Astrocyte of the spinal cord (primary cell): Measurements from ENCODE around the gene NEK11.

Experiments
- DNase-seq: peaks from one replicate; pipeline ENCODE4 v3.0.0; 2011; ENCODE audit warnings: low read depth, low spot score
- H3K4me3 ChIP-seq: 2 replicates; pipeline ENCODE4 v1.5.1; 2011; ENCODE audit warnings: low read depth, mild to moderate bottlenecking, low read length, moderate library complexity
- in situ Hi-C: cut with HindIII; loops from 2 replicates; pipeline ENCODE4 v1.10.0; 2017; ENCODE audit warnings: low sequenced_read_pairs
- TF ChIP-seq, protein P1 (sequence below): IDR thresholded peaks from 2 replicates; pipeline ENCODE4 v1.5.1; 2012; ENCODE audit warnings: low read depth, mild to moderate bottlenecking, low read length, inconsistent platforms

NEK11 gene

DNA sequence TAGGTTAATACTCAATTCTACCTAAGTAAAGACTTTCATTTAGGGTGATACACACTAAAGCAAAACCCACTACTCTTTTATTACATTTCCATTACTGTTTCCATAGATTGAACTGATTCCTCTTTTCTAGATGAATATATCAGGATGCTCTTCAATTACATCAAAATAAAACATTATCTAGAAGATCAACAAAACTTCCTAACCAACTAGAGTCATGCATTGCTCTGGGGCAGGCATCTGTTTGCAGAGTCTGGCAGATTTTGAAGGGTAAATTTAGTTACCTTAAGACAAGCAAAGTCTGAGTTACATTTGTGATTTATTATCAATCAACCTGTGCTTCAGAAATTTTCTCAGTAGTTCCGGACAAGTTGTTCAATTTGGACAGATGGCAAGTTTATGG is 117.1 kb downstream of the NEK11 start:
- no peak for DNase-seq
- H3K4me3 ChIP-seq = no peak overlapping the region
- in situ Hi-C loops = no loop called here
- TF ChIP-seq, protein P1, sequence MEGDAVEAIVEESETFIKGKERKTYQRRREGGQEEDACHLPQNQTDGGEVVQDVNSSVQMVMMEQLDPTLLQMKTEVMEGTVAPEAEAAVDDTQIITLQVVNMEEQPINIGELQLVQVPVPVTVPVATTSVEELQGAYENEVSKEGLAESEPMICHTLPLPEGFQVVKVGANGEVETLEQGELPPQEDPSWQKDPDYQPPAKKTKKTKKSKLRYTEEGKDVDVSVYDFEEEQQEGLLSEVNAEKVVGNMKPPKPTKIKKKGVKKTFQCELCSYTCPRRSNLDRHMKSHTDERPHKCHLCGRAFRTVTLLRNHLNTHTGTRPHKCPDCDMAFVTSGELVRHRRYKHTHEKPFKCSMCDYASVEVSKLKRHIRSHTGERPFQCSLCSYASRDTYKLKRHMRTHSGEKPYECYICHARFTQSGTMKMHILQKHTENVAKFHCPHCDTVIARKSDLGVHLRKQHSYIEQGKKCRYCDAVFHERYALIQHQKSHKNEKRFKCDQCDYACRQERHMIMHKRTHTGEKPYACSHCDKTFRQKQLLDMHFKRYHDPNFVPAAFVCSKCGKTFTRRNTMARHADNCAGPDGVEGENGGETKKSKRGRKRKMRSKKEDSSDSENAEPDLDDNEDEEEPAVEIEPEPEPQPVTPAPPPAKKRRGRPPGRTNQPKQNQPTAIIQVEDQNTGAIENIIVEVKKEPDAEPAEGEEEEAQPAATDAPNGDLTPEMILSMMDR = no peak

DNA sequence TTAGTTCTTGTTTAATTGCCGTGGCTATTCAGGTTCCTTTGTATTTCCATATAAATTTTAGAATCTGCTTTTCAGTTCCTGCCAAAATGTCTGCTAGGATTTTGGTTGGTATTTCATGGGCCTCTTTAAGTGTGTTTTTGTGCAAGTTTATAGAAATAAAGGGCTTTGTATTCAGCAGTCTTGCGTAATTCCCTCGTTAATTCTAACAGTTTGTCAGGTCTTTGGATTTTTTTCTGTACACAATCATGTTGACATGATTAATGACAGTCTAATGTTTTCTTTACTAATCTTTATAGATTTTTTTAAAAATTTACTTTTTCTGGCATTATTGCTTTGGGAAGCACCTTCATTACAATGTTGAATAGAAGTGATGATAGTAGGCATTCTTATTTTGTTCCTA is 120.9 kb downstream of the NEK11 start:
- no peak for DNase-seq
- no peak overlapping the region for H3K4me3 ChIP-seq
- TF ChIP-seq, protein P1 = no peak
- in situ Hi-C loops = no loop called here

DNA sequence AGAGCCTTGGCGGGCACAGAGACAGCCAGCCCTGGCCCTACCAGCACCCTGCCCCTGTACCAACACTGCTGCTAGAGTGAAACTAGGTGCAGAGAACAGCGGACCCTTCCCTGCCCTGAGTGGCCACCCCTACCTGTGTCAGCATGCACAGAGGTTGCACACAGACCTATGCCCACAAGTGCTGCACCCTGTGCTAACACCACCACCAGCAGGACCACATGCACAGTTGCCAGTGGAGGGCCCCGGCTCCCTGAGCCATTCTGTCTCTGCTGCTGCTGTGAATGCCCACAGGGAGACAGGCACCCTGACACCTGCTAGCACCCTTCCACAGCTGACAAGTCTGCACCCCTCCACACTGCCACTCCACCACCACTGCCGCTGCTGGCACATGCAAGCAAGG is 131.8 kb downstream of the NEK11 start:
- TF ChIP-seq, protein P1 = no peak
- in situ Hi-C loops = no loop called here
- no peak for DNase-seq
- no peak overlapping the region for H3K4me3 ChIP-seq

DNA sequence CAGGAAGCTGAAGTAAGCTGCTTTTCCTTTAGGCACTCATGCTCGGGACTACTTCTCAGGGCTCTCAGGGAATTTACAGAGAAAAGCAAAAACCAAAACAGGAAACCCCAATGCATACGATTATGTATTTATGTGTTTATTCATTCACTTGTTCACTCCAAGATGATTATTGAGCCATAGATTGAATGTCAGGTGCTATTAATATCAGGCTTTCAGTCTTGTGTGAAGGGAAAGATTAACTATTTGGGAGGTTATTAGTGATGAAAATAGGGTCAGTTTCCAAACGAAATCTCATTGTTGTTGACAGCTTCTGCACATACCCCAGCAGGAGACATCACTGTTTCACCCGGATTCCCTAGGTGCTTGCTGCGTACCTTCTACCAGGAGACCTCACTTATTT is 135.8 kb downstream of the NEK11 start:
- TF ChIP-seq, protein P1 = no peak
- in situ Hi-C loops = no loop called here
- no peak for DNase-seq
- no peak overlapping the region for H3K4me3 ChIP-seq

DNA sequence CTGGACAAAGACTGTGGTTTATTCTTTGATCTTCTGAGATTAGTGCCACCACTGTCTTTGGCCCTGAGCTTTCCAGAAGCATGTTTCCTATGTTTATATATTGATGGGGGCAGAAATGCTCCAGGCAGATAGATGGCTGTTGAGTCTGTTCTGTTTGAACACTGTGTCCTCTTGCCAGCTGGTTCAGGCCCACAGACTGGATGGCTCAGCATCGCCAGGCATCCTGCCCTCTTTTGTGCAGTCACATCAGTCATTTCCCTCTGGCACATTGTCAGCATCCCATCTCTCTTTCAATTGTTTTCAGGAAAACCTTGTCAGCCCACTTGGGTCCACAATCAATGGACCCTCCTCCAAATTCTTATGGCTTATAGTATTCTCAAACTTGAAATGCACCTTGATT is 141.2 kb downstream of the NEK11 start:
- no peak for DNase-seq
- TF ChIP-seq, protein P1 = no peak
- H3K4me3 ChIP-seq = no peak overlapping the region
- in situ Hi-C loops = no loop called here

DNA sequence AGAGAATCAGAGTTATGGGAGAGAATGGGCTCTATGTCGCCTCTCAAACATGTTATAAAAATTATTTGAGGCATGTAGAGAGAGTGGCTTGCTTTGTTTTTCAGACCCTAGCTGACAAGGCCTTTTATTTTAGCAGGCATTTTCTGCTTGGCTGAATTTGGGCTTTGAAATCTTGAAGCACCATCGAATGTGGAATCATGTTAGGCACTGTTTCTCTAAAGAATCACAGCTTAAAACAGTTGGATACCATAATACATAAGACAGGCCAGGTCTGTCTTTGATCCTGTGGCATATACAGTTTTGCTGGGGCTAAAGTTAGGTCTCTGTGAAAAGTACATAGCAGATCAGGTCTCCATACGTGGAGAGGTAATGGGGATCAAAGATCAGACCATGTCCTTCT is 142.7 kb downstream of the NEK11 start:
- in situ Hi-C loops = no loop called here
- no peak for DNase-seq
- H3K4me3 ChIP-seq = no peak overlapping the region
- TF ChIP-seq, protein P1 = no peak
